ENCODE results near the gene SEC31A. TPM values are rescaled to one million over a fixed set of nuclear protein-coding genes. Genes with fewer than 3 reads are reported as not detected.
"Not testable (repeated sequence)": the region's sequence is repeated elsewhere in the genome, so short reads cannot be mapped to it uniquely, and the experiment has no call there.

The SEC31A gene
- total RNA-seq, 1 experiment from 2014 or later: 104 TPM

DNA sequence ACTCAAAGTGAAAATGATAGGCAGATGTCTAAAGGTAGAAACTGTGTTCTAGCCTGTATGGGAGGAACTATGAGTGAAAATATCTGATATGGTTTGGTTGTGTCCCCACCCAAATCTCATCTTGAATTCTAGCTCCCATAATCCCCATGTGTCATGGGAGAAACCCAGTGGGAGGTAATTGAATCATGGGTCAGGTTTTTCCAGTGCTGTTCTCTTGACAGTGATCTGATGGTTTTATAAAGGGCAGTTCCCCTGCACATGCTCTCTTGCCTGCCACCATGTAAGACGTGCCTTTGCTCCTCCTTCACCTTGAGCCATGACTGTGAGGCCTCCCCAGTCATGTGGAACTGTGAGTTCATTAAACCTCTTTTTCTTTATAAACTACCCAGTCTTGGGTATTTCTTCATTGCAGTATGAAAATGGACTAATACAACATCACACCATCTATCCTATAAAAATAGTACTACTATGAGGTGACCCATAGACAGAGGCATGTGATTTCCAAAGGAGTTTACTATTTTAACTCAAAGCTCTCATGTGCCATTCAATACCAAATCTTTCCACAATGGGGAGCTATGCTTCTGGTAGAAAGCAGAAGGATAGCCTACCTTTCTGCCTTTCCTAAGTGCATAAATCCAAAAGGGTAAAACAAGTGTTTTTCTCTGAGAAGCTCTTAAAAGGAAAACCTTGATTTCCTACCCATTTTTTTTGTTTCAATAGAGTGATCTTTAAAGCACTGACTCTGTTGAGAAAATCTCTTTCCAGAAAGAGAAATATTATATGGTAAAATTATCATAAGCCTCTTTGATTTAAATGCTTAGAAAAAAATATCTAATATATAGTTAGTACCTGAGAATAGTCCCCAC, 38.8 kb downstream of the SEC31A start:
- DNase-seq (ENCODE audit: low read depth, low spot score): peak; percentile 56
- in situ Hi-C loops (cut with HindIII; ENCODE audit: low pct_unique_long_range_greater_than_20kb, low sequenced_read_pairs): no loop called here

DNA sequence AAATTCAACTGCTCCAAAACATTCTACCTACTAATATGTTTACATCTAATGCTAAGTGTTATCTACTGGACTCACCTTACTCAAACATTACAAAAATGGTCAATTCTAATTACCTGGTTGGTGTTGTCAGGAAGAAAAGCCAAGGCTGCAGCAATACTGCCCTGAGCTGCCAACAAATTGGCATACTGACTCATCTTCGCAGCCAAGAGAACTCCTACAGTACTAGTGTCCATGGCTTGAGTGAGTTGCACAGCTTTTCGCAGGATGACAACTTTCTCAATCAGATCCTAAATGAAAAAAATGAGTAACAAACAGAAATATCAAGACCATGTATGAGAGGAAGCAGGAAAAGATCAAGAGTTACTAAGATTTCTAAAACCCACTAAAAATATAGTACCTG, 39.6 kb downstream of the SEC31A start:
- in situ Hi-C loops (cut with HindIII; ENCODE audit: low pct_unique_long_range_greater_than_20kb, low sequenced_read_pairs): no loop called here
- no peak for DNase-seq (ENCODE audit: low read depth, low spot score)

DNA sequence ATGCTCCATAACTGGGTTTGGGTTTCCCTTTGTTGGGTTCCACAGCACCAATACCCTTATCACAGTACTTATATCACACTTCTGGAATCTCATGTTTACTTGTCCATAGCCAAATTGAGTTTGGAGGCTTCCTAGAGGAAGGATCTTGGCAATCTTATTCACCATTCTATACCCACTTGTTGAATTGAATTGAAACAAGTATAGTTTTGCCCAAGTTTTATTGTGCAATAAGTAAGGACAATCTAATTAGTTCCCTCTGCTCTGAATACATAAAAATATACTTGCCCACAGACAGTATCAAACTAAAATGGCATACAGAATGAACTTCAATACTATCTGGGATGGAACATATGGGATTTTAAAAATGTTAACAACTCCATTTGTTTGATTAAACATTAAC, 40.3 kb downstream of the SEC31A start:
- in situ Hi-C loops (cut with HindIII; ENCODE audit: low pct_unique_long_range_greater_than_20kb, low sequenced_read_pairs): no loop called here
- DNase-seq (ENCODE audit: low read depth, low spot score): no peak

- DNase-seq (ENCODE audit: low read depth, low spot score): no peak
- in situ Hi-C loops (cut with HindIII; ENCODE audit: low pct_unique_long_range_greater_than_20kb, low sequenced_read_pairs): no loop called here
Measured at GRCh38 chr4:82848706-82849105, 42.2 kb downstream of the SEC31A start.

GRCh38 chr4:82842593-82842992, 48.4 kb downstream of the SEC31A start:
- DNase-seq (ENCODE audit: low read depth, low spot score): peak; percentile 41

DNA sequence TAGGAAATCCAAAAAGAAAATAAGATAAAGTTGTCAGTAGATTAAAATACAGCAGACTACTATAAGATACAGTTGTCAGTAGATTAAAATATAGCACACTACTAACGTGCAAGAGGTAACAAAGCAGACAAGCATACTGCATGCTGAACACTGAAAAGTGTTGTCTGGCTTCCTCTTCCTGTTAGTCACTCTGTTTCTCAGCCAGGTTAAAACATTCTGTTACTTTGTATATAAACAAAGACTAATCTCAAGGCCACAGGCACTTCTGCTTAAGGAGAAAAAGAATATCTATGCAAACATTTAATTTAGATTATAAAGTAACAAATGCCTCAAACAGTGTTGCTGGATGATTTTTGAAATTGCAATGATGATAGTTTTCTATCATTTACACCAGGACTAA, 51.3 kb downstream of the SEC31A start:
- in situ Hi-C loops (cut with HindIII; ENCODE audit: low pct_unique_long_range_greater_than_20kb, low sequenced_read_pairs): no loop called here
- DNase-seq (ENCODE audit: low read depth, low spot score): no peak

More at GRCh38 chr4:82842593-82842992, 48.4 kb downstream of the SEC31A start:
- in situ Hi-C loops (cut with HindIII; ENCODE audit: low pct_unique_long_range_greater_than_20kb, low sequenced_read_pairs): no loop called here

GRCh38 chr4:82833696-82834313, 57.1 kb downstream of the SEC31A start:
- in situ Hi-C loops (cut with HindIII; ENCODE audit: low pct_unique_long_range_greater_than_20kb, low sequenced_read_pairs): no loop called here
- DNase-seq (ENCODE audit: low read depth, low spot score): no peak

GRCh38 chr4:82833060-82833459, 57.9 kb downstream of the SEC31A start:
- DNase-seq (ENCODE audit: low read depth, low spot score); in situ Hi-C loops (cut with HindIII; ENCODE audit: low pct_unique_long_range_greater_than_20kb, low sequenced_read_pairs): not testable (repeated sequence)

- no peak for DNase-seq (ENCODE audit: low read depth, low spot score)
- in situ Hi-C loops (cut with HindIII; ENCODE audit: low pct_unique_long_range_greater_than_20kb, low sequenced_read_pairs): no loop called here
Measured at GRCh38 chr4:82825425-82825824, 65.5 kb downstream of the SEC31A start.

- DNase-seq (ENCODE audit: low read depth, low spot score): no peak
- in situ Hi-C loops (cut with HindIII; ENCODE audit: low pct_unique_long_range_greater_than_20kb, low sequenced_read_pairs): no loop called here
Measured at GRCh38 chr4:82823062-82823461, 67.9 kb downstream of the SEC31A start.

DNA sequence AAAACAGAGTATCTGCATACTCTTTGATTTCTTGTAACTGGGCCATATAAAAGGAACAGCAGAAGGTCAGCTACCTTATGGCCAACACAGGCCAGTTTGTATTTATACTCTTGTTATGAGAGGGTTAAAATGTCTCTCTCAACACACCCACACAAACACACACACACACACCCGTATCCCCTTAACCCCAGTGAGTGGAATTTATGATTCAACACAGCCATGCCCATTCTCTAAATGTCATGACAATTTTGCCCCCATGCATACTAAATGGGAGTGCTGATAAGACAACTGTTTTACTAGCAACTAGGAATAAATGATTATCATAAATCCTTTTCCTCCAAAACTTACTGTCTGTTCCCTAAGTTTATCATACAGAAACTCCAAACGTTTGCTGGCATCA, 70.3 kb downstream of the SEC31A start:
- in situ Hi-C loops (cut with HindIII; ENCODE audit: low pct_unique_long_range_greater_than_20kb, low sequenced_read_pairs): no loop called here
- no peak for DNase-seq (ENCODE audit: low read depth, low spot score)

DNA sequence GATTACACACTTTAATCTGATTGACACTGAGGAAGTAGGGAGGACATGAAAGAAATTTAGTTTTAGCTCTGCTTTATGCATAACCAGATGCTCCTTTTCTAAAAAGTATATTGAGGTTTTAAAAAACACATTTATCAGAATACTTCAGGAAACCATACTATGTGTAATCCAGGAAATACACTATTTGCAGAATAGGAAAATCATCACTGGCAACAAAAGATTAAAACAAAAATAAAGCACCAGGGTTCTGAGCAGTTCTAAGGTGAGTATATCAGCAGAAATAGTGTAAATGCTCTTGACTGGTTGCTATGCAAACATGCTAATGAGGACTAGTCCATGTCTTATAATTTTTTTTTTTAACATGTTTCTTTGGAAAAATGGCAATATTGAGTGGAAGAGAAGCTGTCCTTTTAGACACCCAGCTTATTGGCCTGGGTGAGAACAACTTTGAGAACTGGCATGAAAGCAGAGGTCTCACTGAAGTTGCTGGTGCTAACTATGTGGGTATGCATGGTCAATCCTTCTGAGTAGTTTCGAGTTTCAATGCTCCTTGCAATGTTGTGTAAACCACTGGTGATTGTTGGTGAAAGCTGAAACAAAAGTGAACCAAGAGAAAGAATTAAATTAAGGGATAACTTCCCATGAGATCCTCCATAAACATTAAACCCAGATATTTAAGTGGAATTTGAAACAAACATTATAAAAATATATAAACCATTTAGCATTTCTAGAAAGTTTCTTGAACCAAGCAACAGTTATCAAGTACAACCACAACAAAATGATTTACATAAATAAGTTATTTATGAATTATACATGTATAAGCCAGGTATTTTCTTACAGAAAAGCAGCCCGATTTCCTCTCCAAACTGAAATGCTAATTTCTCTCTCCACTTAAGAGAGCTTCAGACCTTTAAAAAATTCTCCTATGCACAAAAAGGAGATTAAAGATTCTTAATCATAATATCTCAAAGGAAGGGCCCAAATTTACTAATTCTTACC, 72.0 kb downstream of the SEC31A start:
- in situ Hi-C loops (cut with HindIII; ENCODE audit: low pct_unique_long_range_greater_than_20kb, low sequenced_read_pairs): no loop called here
- DNase-seq (ENCODE audit: low read depth, low spot score): no peak

DNA sequence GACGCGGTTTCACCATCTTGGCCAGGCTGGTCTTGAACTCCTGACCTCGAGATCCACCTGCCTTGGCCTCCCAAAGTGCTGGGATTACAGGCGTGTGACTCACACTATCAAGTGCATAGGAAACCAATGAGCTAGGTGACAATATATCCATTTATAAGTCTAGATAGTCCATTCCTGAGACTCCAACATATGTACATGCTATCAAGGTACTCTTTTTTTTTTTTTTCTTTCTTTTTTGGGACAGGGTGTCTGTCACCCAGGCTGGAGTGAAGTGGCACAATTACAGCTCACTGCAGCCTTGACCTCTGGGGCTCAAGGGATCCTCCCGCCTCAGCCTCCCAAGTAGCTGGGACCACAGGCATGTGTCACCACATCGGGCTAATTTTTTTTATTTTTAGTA, 74.1 kb downstream of the SEC31A start:
- in situ Hi-C loops (cut with HindIII; ENCODE audit: low pct_unique_long_range_greater_than_20kb, low sequenced_read_pairs); DNase-seq (ENCODE audit: low read depth, low spot score): not testable (repeated sequence)

GRCh38 chr4:82814034-82814433, 76.9 kb downstream of the SEC31A start:
- no peak for DNase-seq (ENCODE audit: low read depth, low spot score)
- in situ Hi-C loops (cut with HindIII; ENCODE audit: low pct_unique_long_range_greater_than_20kb, low sequenced_read_pairs): no loop called here

GRCh38 chr4:82811838-82812341, 79.1 kb downstream of the SEC31A start:
- DNase-seq (ENCODE audit: low read depth, low spot score): no peak
- in situ Hi-C loops (cut with HindIII; ENCODE audit: low pct_unique_long_range_greater_than_20kb, low sequenced_read_pairs): no loop called here

DNA sequence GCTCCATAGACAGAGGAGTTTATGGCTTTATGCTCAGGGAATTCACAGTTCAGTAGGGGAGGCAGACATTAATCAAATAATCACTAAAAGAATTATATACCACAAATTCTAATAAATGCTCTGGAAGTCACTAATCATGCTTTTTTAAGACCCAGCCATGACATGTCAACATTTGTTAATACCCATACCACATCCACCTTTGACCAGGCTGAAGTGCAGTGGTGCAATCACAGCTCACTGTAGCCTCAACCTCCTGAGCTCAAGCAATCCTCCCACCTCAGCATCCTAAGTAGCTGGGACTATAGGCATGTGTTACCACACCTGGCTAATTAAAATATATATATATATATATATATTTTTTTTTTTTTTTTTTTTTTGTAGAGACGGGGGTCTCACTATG, 79.6 kb downstream of the SEC31A start:
- no peak for DNase-seq (ENCODE audit: low read depth, low spot score)
- in situ Hi-C loops (cut with HindIII; ENCODE audit: low pct_unique_long_range_greater_than_20kb, low sequenced_read_pairs): no loop called here

DNA sequence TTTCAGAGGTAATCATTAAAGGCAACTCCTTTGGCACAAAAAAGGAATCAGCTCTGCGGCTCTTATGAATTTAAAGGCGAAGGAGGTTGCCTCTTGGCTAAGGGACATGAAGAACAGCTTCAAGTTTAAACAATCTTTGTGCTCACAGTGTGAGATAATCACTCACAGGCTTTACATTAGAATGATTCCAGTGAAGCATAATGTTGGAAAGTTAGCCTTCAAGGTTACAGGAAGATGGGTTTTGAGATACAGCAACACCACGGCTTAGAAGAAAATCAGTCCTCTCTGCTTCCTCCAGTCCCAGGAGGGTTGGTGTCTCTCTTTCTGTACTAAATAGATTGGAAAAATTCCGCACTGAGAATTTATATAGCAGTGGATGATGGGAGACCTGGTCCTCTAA, 80.8 kb downstream of the SEC31A start:
- DNase-seq (ENCODE audit: low read depth, low spot score): no peak
- in situ Hi-C loops (cut with HindIII; ENCODE audit: low pct_unique_long_range_greater_than_20kb, low sequenced_read_pairs): no loop called here

GRCh38 chr4:82809619-82810018, 81.3 kb downstream of the SEC31A start:
- peak; percentile 37 for DNase-seq (ENCODE audit: low read depth, low spot score)
- in situ Hi-C loops (cut with HindIII; ENCODE audit: low pct_unique_long_range_greater_than_20kb, low sequenced_read_pairs): no loop called here
